Endothelial cell (in vitro differentiated cells): ENCODE data around the gene PDE10A. TPM values are rescaled to one million over a fixed set of nuclear protein-coding genes. Genes with fewer than 3 reads are reported as not detected.
"Not testable (repeated sequence)": the region's sequence is repeated elsewhere in the genome, so short reads cannot be mapped to it uniquely, and the experiment has no call there.

Experiments used
- DNase-seq: peaks from one replicate; pipeline ENCODE4 v3.0.0; 2021; ENCODE audit warnings: low spot score
- H3K27ac Mint-ChIP-seq: one replicate; pipeline ENCODE4 v1.8.0; 2021; ENCODE audit warnings: mixed read lengths, inconsistent platforms; ENCODE audit not compliant: unreplicated experiment
- H3K27me3 Mint-ChIP-seq: one replicate; pipeline ENCODE4 v1.8.0; 2021; ENCODE audit warnings: mild to moderate bottlenecking, moderate library complexity, mixed read lengths, inconsistent platforms; ENCODE audit not compliant: unreplicated experiment
- H3K36me3 Mint-ChIP-seq: one replicate; pipeline ENCODE4 v1.8.0; 2021; ENCODE audit warnings: mild to moderate bottlenecking, low read depth, mixed read lengths, inconsistent platforms; ENCODE audit not compliant: unreplicated experiment
- H3K4me1 Mint-ChIP-seq: one replicate; pipeline ENCODE4 v1.8.0; 2021; ENCODE audit warnings: mild to moderate bottlenecking, mixed read lengths, inconsistent platforms; ENCODE audit not compliant: unreplicated experiment
- H3K4me3 Mint-ChIP-seq: one replicate; pipeline ENCODE4 v1.8.0; 2021; ENCODE audit warnings: mild to moderate bottlenecking, mixed read lengths, inconsistent platforms; ENCODE audit not compliant: unreplicated experiment
- H3K9me3 Mint-ChIP-seq: one replicate; pipeline ENCODE4 v1.8.0; 2021; ENCODE audit warnings: mixed read lengths, inconsistent platforms; ENCODE audit not compliant: unreplicated experiment
- total RNA-seq: library from RNA; stranded (reverse); fragmentation: NEBNext Ultra II Directional; extraction: Animal tissue kit (Norgen Biotek cat#: 25700); gene quantifications from one replicate; pipeline ENCODE4 v1.2.1, GENCODE V29; 2021; ENCODE audit not compliant: unreplicated experiment
- TF ChIP-seq, protein P1 (sequence below): fragments of 200-600 bp; sonication (generic); IDR thresholded peaks from one replicate; pipeline ENCODE4 v1.5.0; 2021; ENCODE audit warnings: antibody characterized with exemption; ENCODE audit not compliant: unreplicated experiment

The PDE10A gene
- total RNA-seq, 1 donor from 2014 or later: 11.5 TPM

DNA sequence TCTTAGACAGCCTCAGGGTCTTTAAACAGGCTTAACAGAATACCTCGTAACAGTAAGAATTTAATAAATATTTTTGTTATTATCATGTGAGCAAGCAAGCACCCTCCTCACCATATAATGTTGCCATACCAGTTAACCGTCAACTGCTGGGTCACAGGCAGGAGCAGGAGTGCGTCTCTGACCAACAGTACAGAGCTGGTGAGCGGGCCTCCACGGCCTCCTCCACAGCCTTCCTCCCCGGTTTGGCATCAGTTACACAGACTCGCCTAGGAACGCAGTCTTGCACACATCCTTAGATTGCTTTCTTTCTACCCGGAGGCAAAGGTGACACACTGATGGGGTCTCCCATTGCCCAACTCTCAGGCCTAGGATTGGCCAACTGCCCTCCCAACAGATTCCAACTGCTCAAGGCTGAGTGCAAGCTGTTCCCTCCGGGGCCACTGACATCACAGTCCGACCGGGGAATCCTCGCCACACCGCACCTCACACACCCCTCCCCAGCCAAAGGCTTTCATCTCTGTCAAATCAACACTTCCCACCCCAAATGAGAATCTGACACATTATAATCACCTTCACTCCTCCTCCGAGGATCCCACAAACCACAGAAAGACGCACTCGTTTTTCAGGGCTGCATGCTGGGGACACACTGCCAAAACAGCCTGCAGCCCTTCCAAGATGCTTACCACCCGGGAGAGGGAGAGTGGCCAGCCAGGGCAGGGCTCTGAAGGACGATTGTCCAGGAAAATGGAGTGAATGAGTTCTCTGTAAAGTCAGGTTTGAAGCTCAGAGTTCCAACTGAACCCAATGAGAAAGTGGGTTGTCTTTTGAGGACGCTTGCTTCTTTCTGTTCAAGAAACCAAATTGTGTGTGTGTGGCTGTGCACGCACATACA is 63.2 kb downstream of the PDE10A start:
- Mint-ChIP-seq H3K9me3 (no peaks in the 10 kb centered on the region), H3K27me3 (peaks cover 3% of the 10 kb centered on the region), H3K4me3 (no peak overlapping the region), H3K27ac (no peak overlapping the region), H3K36me3 (no peaks in the 10 kb centered on the region), H3K4me1 (peaks cover 9% of the 10 kb centered on the region)
- no peak for DNase-seq
- TF ChIP-seq, protein P1, sequence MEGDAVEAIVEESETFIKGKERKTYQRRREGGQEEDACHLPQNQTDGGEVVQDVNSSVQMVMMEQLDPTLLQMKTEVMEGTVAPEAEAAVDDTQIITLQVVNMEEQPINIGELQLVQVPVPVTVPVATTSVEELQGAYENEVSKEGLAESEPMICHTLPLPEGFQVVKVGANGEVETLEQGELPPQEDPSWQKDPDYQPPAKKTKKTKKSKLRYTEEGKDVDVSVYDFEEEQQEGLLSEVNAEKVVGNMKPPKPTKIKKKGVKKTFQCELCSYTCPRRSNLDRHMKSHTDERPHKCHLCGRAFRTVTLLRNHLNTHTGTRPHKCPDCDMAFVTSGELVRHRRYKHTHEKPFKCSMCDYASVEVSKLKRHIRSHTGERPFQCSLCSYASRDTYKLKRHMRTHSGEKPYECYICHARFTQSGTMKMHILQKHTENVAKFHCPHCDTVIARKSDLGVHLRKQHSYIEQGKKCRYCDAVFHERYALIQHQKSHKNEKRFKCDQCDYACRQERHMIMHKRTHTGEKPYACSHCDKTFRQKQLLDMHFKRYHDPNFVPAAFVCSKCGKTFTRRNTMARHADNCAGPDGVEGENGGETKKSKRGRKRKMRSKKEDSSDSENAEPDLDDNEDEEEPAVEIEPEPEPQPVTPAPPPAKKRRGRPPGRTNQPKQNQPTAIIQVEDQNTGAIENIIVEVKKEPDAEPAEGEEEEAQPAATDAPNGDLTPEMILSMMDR: no peak

DNA sequence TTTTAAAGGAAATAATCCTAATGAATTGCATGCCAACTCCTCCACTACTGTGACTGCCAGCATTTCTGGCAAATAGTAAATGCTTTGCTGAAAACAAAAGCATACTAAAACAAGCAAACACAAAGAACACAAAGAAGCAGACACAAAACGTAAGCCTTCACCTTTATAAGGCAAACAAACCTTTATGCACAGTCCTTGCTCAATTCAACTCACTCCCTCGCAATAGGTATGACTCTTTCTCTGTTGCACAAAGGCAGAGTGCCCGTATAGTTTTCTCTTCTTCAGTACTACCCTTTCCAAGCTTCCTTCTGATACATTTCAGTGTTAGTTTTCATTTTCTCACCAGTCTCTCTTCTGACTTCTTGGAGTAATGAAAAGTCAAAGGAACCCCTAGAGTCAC is 63.9 kb downstream of the PDE10A start:
- H3K9me3 Mint-ChIP-seq: no peaks in the 10 kb centered on the region
- H3K36me3 Mint-ChIP-seq: no peaks in the 10 kb centered on the region
- no peak for DNase-seq
- peaks cover 3% of the 10 kb centered on the region for H3K27me3 Mint-ChIP-seq
- TF ChIP-seq, protein P1: no peak
- H3K4me1 Mint-ChIP-seq: peaks cover 9% of the 10 kb centered on the region
- H3K4me3 Mint-ChIP-seq: no peak overlapping the region
- no peak overlapping the region for H3K27ac Mint-ChIP-seq

DNA sequence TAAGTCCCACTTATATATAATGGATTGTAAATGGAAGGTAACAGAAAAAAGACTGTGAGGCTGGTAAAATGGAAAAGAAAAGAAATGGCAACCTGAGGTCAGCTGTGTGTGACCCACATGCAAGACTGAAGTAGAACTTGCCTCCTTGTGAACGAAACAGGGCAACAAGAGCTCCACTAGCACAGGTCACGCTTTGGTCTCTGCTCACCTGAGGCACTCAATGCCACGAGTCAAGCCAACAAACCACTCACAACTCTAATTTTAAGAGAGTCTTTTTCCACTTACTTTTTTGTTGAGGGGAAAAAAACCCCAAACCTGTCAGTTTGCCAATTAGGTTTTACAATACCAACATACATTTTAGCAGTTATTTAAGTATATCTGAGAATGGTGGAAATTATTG is 65.2 kb downstream of the PDE10A start:
- TF ChIP-seq, protein P1: no peak
- Mint-ChIP-seq H3K4me3 (no peak overlapping the region), H3K36me3 (no peaks in the 10 kb centered on the region), H3K9me3 (no peaks in the 10 kb centered on the region), H3K27me3 (peaks cover 3% of the 10 kb centered on the region), H3K4me1 (peaks cover 6% of the 10 kb centered on the region), H3K27ac (no peak overlapping the region)
- no peak for DNase-seq

DNA sequence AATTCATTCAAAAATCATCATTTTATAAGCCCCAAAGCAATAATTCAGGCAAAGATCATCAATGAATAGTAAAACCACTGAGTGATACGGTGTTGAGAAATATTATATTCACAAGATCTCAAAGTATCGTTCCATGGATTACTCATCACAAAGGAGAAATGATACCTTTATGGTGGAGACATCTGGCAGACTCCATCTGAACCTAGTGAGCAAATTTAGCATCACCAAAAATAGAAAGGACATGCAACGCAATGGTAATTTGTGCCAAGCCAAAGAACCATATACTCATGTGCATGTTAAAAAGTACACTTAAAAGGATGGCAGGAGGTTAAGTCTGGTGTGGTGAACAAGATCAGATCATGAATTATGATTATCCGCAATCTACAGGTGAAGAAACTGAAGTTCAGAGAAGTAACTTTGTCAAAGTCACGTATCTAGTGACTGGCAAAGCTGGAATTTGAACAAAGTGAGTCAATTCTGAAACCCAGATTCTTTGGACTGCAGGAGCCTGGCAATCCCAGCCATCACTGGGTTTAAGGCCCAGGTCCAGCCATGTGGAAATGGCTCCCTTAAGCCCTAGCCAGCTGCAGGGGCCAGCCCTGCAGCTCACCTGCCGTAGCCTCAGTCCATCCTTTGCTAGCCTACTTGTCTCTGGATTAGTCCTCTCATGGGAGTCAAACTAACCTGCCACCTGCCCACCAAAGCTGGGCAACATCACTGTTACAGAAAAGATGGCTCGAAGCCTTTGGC is 68.3 kb downstream of the PDE10A start:
- no peaks in the 10 kb centered on the region for H3K27me3 Mint-ChIP-seq
- no peak overlapping the region for H3K4me3 Mint-ChIP-seq
- DNase-seq: no peak
- no peaks in the 10 kb centered on the region for H3K36me3 Mint-ChIP-seq
- no peaks in the 10 kb centered on the region for H3K4me1 Mint-ChIP-seq
- H3K9me3 Mint-ChIP-seq: no peaks in the 10 kb centered on the region
- no peak overlapping the region for H3K27ac Mint-ChIP-seq
- TF ChIP-seq, protein P1: no peak

DNA sequence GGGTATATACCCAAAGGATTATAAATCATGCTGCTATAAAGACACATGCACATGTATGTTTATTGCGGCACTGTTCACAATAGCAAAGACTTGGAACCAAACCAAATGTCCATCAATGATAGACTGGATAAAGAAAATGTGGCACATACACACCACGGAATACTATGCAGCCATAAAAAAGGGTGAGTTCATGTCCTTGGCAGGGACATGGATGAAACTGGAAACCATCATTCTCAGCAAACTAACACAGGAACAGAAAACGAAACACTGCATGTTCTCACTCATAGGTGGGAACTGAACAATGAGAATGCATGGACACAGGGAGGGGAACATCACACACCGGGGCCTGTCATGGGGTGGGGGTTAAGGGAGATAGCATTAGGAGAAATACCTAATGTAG is 70.1 kb downstream of the PDE10A start:
- H3K4me3 Mint-ChIP-seq, H3K9me3 Mint-ChIP-seq: not testable (repeated sequence)

More for the DNA sequence above, 70.1 kb downstream of the PDE10A start:
- DNase-seq, H3K27me3 Mint-ChIP-seq, H3K27ac Mint-ChIP-seq, H3K36me3 Mint-ChIP-seq, H3K4me1 Mint-ChIP-seq: not testable (repeated sequence)
